Trophoblast cell (in vitro differentiated cells and primary cell): ENCODE measurements around the gene STAB1.
A peak's percentile ranks its signal among the peaks of the same experiment; 100 is the strongest.

ENCODE experiments used
- DNase-seq, 2 donors: peaks; one replicate each; pipeline ENCODE4 v3.0.0-alpha.2; 2016
- H2AFZ ChIP-seq: 2 replicates; pipeline ENCODE4 v1.6.1; 2013; ENCODE audit warnings: low read length, moderate library complexity, mild to moderate bottlenecking; ENCODE audit not compliant: insufficient read depth, poor library complexity
- H2AK5ac ChIP-seq: 2 replicates; pipeline ENCODE4 v1.6.1; 2013; ENCODE audit warnings: mild to moderate bottlenecking, low read length
- H2BK120ac ChIP-seq: 2 replicates; pipeline ENCODE4 v1.6.1; 2013; ENCODE audit warnings: low read length, mild to moderate bottlenecking, moderate library complexity; ENCODE audit not compliant: insufficient read depth, poor library complexity
- H2BK12ac ChIP-seq: 2 replicates; pipeline ENCODE4 v1.6.1; 2013; ENCODE audit warnings: mild to moderate bottlenecking, low read length, moderate library complexity
- H2BK5ac ChIP-seq: 2 replicates; pipeline ENCODE4 v1.6.1; 2013; ENCODE audit warnings: low read length, low read depth, moderate library complexity, mild to moderate bottlenecking; ENCODE audit not compliant: poor library complexity
- H3K14ac ChIP-seq: 2 replicates; pipeline ENCODE4 v1.6.1; 2013; ENCODE audit warnings: mild to moderate bottlenecking, low read length
- H3K18ac ChIP-seq: 2 replicates; pipeline ENCODE4 v1.6.1; 2013; ENCODE audit warnings: mild to moderate bottlenecking, low read length
- H3K23ac ChIP-seq: 2 replicates; pipeline ENCODE4 v1.6.1; 2013; ENCODE audit warnings: low read length
- H3K27ac ChIP-seq: 2 replicates; pipeline ENCODE4 v1.5.1; 2013; ENCODE audit warnings: low read depth, mild to moderate bottlenecking, inconsistent platforms, low read length, moderate library complexity
- H3K27me3 ChIP-seq: 2 replicates; pipeline ENCODE4 v1.6.1; 2013; ENCODE audit warnings: inconsistent platforms, mild to moderate bottlenecking, low read length, moderate library complexity; ENCODE audit not compliant: insufficient read depth
- H3K36me3 ChIP-seq, 2 experiments: 1 replicate in 1 of 2; 2 replicates in 1 of 2; pipeline ENCODE4 v1.6.1; 2013; ENCODE audit warnings: low read length in 2 of 2, mild to moderate bottlenecking in 2 of 2, moderate library complexity in 1 of 2; ENCODE audit not compliant: insufficient read depth in 2 of 2, control insufficient read depth in 1 of 2
- H3K4ac ChIP-seq: 2 replicates; pipeline ENCODE4 v1.6.1; 2013; ENCODE audit warnings: low read depth, mild to moderate bottlenecking, low read length, moderate library complexity
- H3K4me1 ChIP-seq, 2 experiments: 1 replicate in 1 of 2; 2 replicates in 1 of 2; pipeline ENCODE4 v1.6.1; 2013; ENCODE audit warnings: low read length in 2 of 2, mild to moderate bottlenecking in 2 of 2, moderate library complexity in 1 of 2; ENCODE audit not compliant: insufficient read depth in 2 of 2, control insufficient read depth in 1 of 2
- H3K4me2 ChIP-seq: 2 replicates; pipeline ENCODE4 v1.6.1; 2013; ENCODE audit warnings: inconsistent platforms, mild to moderate bottlenecking, low read length, moderate library complexity
- H3K4me3 ChIP-seq: 2 replicates; pipeline ENCODE4 v1.5.1; 2013; ENCODE audit warnings: mild to moderate bottlenecking, low read depth, low read length, inconsistent platforms
- H3K79me1 ChIP-seq: one replicate; pipeline ENCODE4 v1.6.1; 2013; ENCODE audit warnings: low read length
- H3K79me2 ChIP-seq: 2 replicates; pipeline ENCODE4 v1.6.1; 2013; ENCODE audit warnings: low read length, mild to moderate bottlenecking; ENCODE audit not compliant: control insufficient read depth, insufficient read depth, poor library complexity
- H3K9ac ChIP-seq: 2 replicates; pipeline ENCODE4 v1.6.1; 2013; ENCODE audit warnings: mild to moderate bottlenecking, low read length
- H3K9me3 ChIP-seq: 2 replicates; pipeline ENCODE4 v1.6.1; 2013; ENCODE audit warnings: low read depth, mild to moderate bottlenecking, control low read depth, inconsistent platforms, low read length; ENCODE audit not compliant: insufficient read depth
- H4K12ac ChIP-seq: 2 replicates; pipeline ENCODE4 v1.6.1; 2013; ENCODE audit warnings: low read depth, mild to moderate bottlenecking, low read length, moderate library complexity
- H4K8ac ChIP-seq: 2 replicates; pipeline ENCODE4 v1.6.1; 2013; ENCODE audit warnings: low read depth, mild to moderate bottlenecking, low read length, moderate library complexity
- H4K91ac ChIP-seq: one replicate; pipeline ENCODE4 v1.6.1; 2013; ENCODE audit warnings: low read depth, mild to moderate bottlenecking, low read length, moderate library complexity
- WGBS: extraction: QIAGEN DNeasy Blood & Tissue Kit; methylation state at CpG from one replicate; pipeline ENCODE4 v1.1.7; 2013; ENCODE audit warnings: missing lambda C conversion rate; ENCODE audit not compliant: insufficient read length, insufficient coverage; ENCODE audit errors: extremely low coverage; 5-methylcytosine and 5-hydroxymethylcytosine counted together

STAB1 gene

GRCh38 chr3:52518723-52519444 is 23.7 kb downstream of the STAB1 start:
- H3K27ac ChIP-seq = no peak overlapping the region
- H4K12ac ChIP-seq = no peak overlapping the region
- no peaks in the 10 kb centered on the region for H3K27me3 ChIP-seq
- peaks cover 15 to 18% of the 10 kb centered on the region in 2 experiments for H3K36me3 ChIP-seq
- H2BK120ac ChIP-seq = no peak overlapping the region
- no peak overlapping the region for H2BK5ac ChIP-seq
- H2BK12ac ChIP-seq = no peak overlapping the region
- H2AK5ac ChIP-seq = no peak overlapping the region
- H4K8ac ChIP-seq = no peak overlapping the region
- H3K79me1 ChIP-seq = no peaks in the 10 kb centered on the region
- peak overlapping the region; percentile 15 for H3K4me3 ChIP-seq
- H3K9me3 ChIP-seq = peaks cover 8% of the 10 kb centered on the region
- no peak overlapping the region for H4K91ac ChIP-seq
- H3K18ac ChIP-seq = no peak overlapping the region
- no peak overlapping the region for H2AFZ ChIP-seq
- no peak overlapping the region for H3K4ac ChIP-seq
- H3K79me2 ChIP-seq = no peaks in the 10 kb centered on the region
- H3K4me2 ChIP-seq = peak overlapping the region; percentile 33
- H3K23ac ChIP-seq = no peak overlapping the region
- H3K14ac ChIP-seq = no peak overlapping the region
- H3K4me1 ChIP-seq = peaks cover 0 to 6% of the 10 kb centered on the region in 2 experiments
- DNase-seq = peak; percentile 30 to 38
- no CpG with 5 or more reads among the region's 50 CpGs for WGBS
- H3K9ac ChIP-seq = no peak overlapping the region

DNA sequence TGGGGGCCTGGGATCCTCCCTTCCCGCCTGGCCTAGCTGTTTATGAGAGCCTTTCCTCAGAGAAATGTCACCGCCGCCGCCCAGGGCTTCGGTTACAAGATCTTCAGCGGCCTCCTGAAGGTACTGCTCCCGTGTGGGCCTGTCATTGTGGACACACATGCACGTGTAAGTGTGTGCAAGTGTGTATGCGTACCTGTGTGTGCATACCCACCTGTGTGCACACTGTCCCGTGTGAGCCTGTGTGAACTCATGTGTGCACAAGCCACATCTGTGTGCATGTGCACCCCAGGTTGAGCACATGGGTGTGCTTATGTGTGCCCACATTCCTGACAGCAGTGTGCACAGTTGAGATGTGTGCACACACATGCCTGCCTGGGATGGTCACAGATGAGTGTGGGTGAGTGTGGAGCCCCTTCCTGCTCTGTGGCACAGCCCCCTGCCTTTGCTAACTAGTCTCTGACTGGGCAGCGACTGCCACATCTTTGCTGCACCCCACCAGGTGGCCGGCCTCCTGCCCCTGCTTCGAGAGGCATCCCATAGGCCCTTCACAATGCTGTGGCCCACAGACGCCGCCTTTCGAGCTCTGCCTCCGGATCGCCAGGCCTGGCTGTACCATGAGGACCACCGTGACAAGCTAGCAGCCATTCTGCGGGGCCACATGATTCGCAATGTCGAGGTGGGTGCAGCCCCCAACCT is 24.5 kb downstream of the STAB1 start:
- Histone ChIP-seq H3K4ac (no peak overlapping the region), H3K23ac (no peak overlapping the region), H3K18ac (no peak overlapping the region), H2BK12ac (no peak overlapping the region), H3K14ac (no peak overlapping the region), H2AFZ (no peak overlapping the region), H4K12ac (no peak overlapping the region), H2BK120ac (no peak overlapping the region), H3K79me2 (no peaks in the 10 kb centered on the region), H3K9ac (no peak overlapping the region), H2AK5ac (no peak overlapping the region), H3K4me3 (peak overlapping the region; percentile 45), H2BK5ac (no peak overlapping the region), H3K27me3 (no peaks in the 10 kb centered on the region), H3K4me2 (no peak overlapping the region), H3K27ac (no peak overlapping the region), H3K36me3 (peaks cover 22 to 25% of the 10 kb centered on the region in 2 experiments), H4K91ac (no peak overlapping the region), H3K9me3 (peaks cover 8% of the 10 kb centered on the region), H3K4me1 (peaks cover 0 to 6% of the 10 kb centered on the region in 2 experiments), H4K8ac (no peak overlapping the region), H3K79me1 (no peaks in the 10 kb centered on the region)
- no peak for DNase-seq
- WGBS = no CpG with 5 or more reads among the region's 22 CpGs

DNA sequence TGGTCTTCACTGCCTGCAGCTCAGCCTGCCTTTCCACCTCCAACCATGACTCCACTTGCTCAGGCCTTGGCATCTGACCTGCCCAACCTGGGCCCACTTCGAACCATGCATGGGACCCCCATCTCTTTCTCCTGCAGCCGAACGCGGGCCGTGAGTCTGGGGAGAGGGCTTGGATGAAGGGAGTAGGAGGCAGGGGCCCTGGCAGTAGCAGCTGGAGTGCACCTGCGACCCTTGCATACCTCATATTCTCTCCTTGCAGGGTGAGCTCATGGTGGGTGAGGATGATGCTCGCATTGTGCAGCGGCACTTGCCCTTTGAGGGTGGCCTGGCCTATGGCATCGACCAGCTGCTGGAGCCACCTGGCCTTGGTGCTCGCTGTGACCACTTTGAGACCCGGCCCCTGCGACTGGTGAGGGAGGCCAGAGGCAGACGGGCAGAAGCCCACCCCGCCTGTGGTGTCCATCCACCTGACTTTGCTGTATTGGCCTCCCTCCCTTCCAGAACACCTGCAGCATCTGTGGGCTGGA is 25.1 kb downstream of the STAB1 start:
- Histone ChIP-seq H3K79me2 (no peaks in the 10 kb centered on the region), H2AFZ (no peak overlapping the region), H3K9ac (no peak overlapping the region), H3K4me1 (peaks cover 1 to 11% of the 10 kb centered on the region in 2 experiments), H2BK120ac (no peak overlapping the region), H3K4me3 (no peak overlapping the region), H3K14ac (no peak overlapping the region), H3K18ac (no peak overlapping the region), H3K4me2 (no peak overlapping the region), H4K91ac (no peak overlapping the region), H4K8ac (no peak overlapping the region), H3K27me3 (no peaks in the 10 kb centered on the region), H3K79me1 (no peaks in the 10 kb centered on the region), H3K36me3 (peaks cover 26 to 30% of the 10 kb centered on the region in 2 experiments), H3K23ac (no peak overlapping the region), H3K9me3 (peaks cover 8% of the 10 kb centered on the region), H3K27ac (no peak overlapping the region), H4K12ac (no peak overlapping the region), H3K4ac (no peak overlapping the region), H2BK5ac (no peak overlapping the region), H2AK5ac (no peak overlapping the region), H2BK12ac (no peak overlapping the region)
- WGBS = no CpG with 5 or more reads among the region's 14 CpGs
- DNase-seq = no peak

DNA sequence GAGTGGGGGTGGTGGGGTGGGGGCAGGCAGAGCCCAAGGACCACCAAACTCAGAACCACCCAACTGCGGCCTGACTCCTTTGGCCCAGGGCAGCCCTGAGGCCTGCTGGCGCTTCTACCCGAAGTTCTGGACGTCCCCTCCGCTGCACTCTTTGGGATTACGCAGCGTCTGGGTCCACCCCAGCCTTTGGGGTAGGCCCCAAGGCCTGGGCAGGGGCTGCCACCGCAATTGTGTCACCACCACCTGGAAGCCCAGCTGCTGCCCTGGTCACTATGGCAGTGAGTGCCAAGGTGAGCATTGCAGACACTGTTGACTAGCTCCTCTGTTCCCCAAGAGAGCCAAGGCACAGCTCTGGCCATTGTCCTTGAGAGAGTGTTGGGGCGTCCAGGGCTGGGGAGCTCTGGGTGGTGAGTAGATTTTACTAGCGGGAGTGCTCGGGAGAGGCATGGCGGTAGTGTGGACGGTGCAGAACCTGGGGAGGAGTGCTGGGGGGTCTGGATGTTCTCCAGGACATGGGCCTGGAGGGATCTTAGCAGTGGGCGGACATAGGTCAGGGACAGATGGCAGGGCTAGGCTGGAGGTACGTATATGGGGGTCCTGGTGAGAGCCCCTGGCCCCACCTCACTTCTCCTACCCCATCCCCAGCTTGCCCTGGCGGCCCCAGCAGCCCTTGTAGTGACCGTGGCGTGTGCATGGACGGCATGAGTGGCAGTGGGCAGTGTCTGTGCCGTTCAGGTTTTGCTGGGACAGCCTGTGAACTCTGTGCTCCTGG is 25.8 kb downstream of the STAB1 start:
- Histone ChIP-seq H2BK120ac (no peak overlapping the region), H4K12ac (no peak overlapping the region), H4K91ac (no peak overlapping the region), H3K27ac (no peak overlapping the region), H3K9ac (no peak overlapping the region), H3K18ac (no peak overlapping the region), H3K79me2 (peaks cover 2% of the 10 kb centered on the region), H3K23ac (no peak overlapping the region), H3K79me1 (peaks cover 6% of the 10 kb centered on the region), H2AK5ac (no peak overlapping the region), H3K4me3 (peak overlapping the region; percentile 2), H3K9me3 (peaks cover 8% of the 10 kb centered on the region), H3K4me1 (peaks cover 8 to 18% of the 10 kb centered on the region in 2 experiments), H3K4me2 (no peak overlapping the region), H2BK12ac (no peak overlapping the region), H2BK5ac (no peak overlapping the region), H4K8ac (no peak overlapping the region), H3K4ac (no peak overlapping the region), H2AFZ (no peak overlapping the region), H3K36me3 (peaks cover 33 to 37% of the 10 kb centered on the region in 2 experiments), H3K27me3 (no peaks in the 10 kb centered on the region), H3K14ac (no peak overlapping the region)
- DNase-seq = no peak
- no CpG with 5 or more reads among the region's 20 CpGs for WGBS
